Activated naive CD8-positive, alpha-beta T cell treated with anti-CD3 and anti-CD28 coated beads, Interleukin-2, amount 10 ng/mL, durations not matched to agents 7 days and 5 days (primary cell): ENCODE measurements around the gene GPD2. TPM values are rescaled to one million over a fixed set of nuclear protein-coding genes. Genes with fewer than 3 reads are reported as not detected.

ENCODE experiments used
- ATAC-seq: fragments of 150-1000 bp; cut with Tn5 transposase; one replicate; pipeline ENCODE4 v1.10.0; 2021; ENCODE audit warnings: low read depth, moderate library complexity
- POLR2A ChIA-PET: fragments of 350-600 bp; sonication (Branson Sonifier 250); formaldehyde crosslinking; loops from one replicate; lab custom pipeline; 2021; ENCODE audit warnings: antibody characterized with exemption; lab: Charles Lee
- DNase-seq: peaks from one replicate; pipeline ENCODE4 v3.0.0; 2021
- H3K27ac Mint-ChIP-seq: one replicate; pipeline ENCODE4 v1.8.0; 2022; ENCODE audit warnings: mild to moderate bottlenecking, mixed read lengths
- H3K27me3 Mint-ChIP-seq: one replicate; pipeline ENCODE4 v1.8.0; 2022; ENCODE audit warnings: mild to moderate bottlenecking, moderate library complexity, mixed read lengths
- H3K36me3 Mint-ChIP-seq: one replicate; pipeline ENCODE4 v1.8.0; 2021; ENCODE audit warnings: mild to moderate bottlenecking, mixed read lengths
- H3K4me1 Mint-ChIP-seq: one replicate; pipeline ENCODE4 v1.8.0; 2021; ENCODE audit warnings: mixed read lengths
- H3K4me3 Mint-ChIP-seq: one replicate; pipeline ENCODE4 v1.8.0; 2022; ENCODE audit warnings: mild to moderate bottlenecking, moderate library complexity, mixed read lengths
- H3K9me3 Mint-ChIP-seq: one replicate; pipeline ENCODE4 v1.8.0; 2021; ENCODE audit warnings: mixed read lengths
- total RNA-seq, 2 experiments: library from RNA; stranded (reverse); gene quantifications; one replicate each; pipeline ENCODE4 v1.2.3, GENCODE V29; 2021

Gene GPD2
- total RNA-seq, 2 experiments from 2014 or later, result 16.8 to 19.8 TPM

- H3K27me3 Mint-ChIP-seq, result no peaks in the 10 kb centered on the region
- no peak overlapping the region for H3K27ac Mint-ChIP-seq
- POLR2A ChIA-PET, result no interaction called here
- no peaks in the 10 kb centered on the region for H3K9me3 Mint-ChIP-seq
- DNase-seq, result no peak
- ATAC-seq, result no peak
- H3K36me3 Mint-ChIP-seq, result peaks cover 16% of the 10 kb centered on the region
- no peak overlapping the region for H3K4me3 Mint-ChIP-seq
- H3K4me1 Mint-ChIP-seq, result peaks cover 7% of the 10 kb centered on the region
These were observed 100.4 kb downstream of the GPD2 start for GRCh38 chr2:156536534-156536933.

GRCh38 chr2:156537141-156537540, 101.0 kb downstream of the GPD2 start:
- Mint-ChIP-seq H3K4me1 (peaks cover 7% of the 10 kb centered on the region), H3K36me3 (peaks cover 16% of the 10 kb centered on the region), H3K27me3 (no peaks in the 10 kb centered on the region), H3K27ac (no peak overlapping the region), H3K9me3 (no peaks in the 10 kb centered on the region), H3K4me3 (no peak overlapping the region)
- POLR2A ChIA-PET, result no interaction called here
- DNase-seq (no peak), ATAC-seq (no peak)

GRCh38 chr2:156538083-156538504, 101.9 kb downstream of the GPD2 start:
- Mint-ChIP-seq H3K9me3 (no peaks in the 10 kb centered on the region), H3K36me3 (peaks cover 20% of the 10 kb centered on the region), H3K27ac (no peak overlapping the region), H3K27me3 (no peaks in the 10 kb centered on the region), H3K4me1 (peaks cover 7% of the 10 kb centered on the region), H3K4me3 (no peak overlapping the region)
- ATAC-seq (no peak), DNase-seq (no peak)
- POLR2A ChIA-PET, result no interaction called here

GRCh38 chr2:156539086-156539860, 103.1 kb downstream of the GPD2 start:
- no peaks in the 10 kb centered on the region for H3K9me3 Mint-ChIP-seq
- H3K36me3 Mint-ChIP-seq, result peaks cover 20% of the 10 kb centered on the region
- DNase-seq (no peak), ATAC-seq (no peak)
- no peaks in the 10 kb centered on the region for H3K27me3 Mint-ChIP-seq
- no peak overlapping the region for H3K4me3 Mint-ChIP-seq
- H3K4me1 Mint-ChIP-seq, result peaks cover 7% of the 10 kb centered on the region
- H3K27ac Mint-ChIP-seq, result no peak overlapping the region
- POLR2A ChIA-PET, result no interaction called here

GRCh38 chr2:156540706-156541105, 104.5 kb downstream of the GPD2 start:
- no peak overlapping the region for H3K4me3 Mint-ChIP-seq
- H3K27ac Mint-ChIP-seq, result no peak overlapping the region
- POLR2A ChIA-PET, result no interaction called here
- peaks cover 22% of the 10 kb centered on the region for H3K36me3 Mint-ChIP-seq
- DNase-seq (no peak), ATAC-seq (no peak)
- no peaks in the 10 kb centered on the region for H3K9me3 Mint-ChIP-seq
- no peaks in the 10 kb centered on the region for H3K27me3 Mint-ChIP-seq
- peaks cover 7% of the 10 kb centered on the region for H3K4me1 Mint-ChIP-seq

- DNase-seq, result no peak
- no peak for ATAC-seq
- Mint-ChIP-seq H3K27me3 (no peaks in the 10 kb centered on the region), H3K4me3 (no peak overlapping the region), H3K27ac (no peak overlapping the region), H3K4me1 (peaks cover 7% of the 10 kb centered on the region), H3K9me3 (no peaks in the 10 kb centered on the region), H3K36me3 (peaks cover 22% of the 10 kb centered on the region)
- POLR2A ChIA-PET, result no interaction called here
These were observed 105.0 kb downstream of the GPD2 start for GRCh38 chr2:156541229-156541628.

GRCh38 chr2:156541706-156542105, 105.5 kb downstream of the GPD2 start:
- POLR2A ChIA-PET, result no interaction called here
- peaks cover 6% of the 10 kb centered on the region for H3K4me1 Mint-ChIP-seq
- H3K36me3 Mint-ChIP-seq, result peaks cover 22% of the 10 kb centered on the region
- no peak overlapping the region for H3K4me3 Mint-ChIP-seq
- no peak overlapping the region for H3K27ac Mint-ChIP-seq
- DNase-seq (no peak), ATAC-seq (no peak)
- no peaks in the 10 kb centered on the region for H3K27me3 Mint-ChIP-seq
- H3K9me3 Mint-ChIP-seq, result no peaks in the 10 kb centered on the region

GRCh38 chr2:156548413-156548812, 112.2 kb downstream of the GPD2 start:
- Mint-ChIP-seq H3K27ac (no peak overlapping the region), H3K9me3 (no peaks in the 10 kb centered on the region), H3K4me1 (no peaks in the 10 kb centered on the region), H3K27me3 (no peaks in the 10 kb centered on the region), H3K36me3 (peaks cover 9% of the 10 kb centered on the region), H3K4me3 (no peak overlapping the region)
- no peak for ATAC-seq
- DNase-seq, result no peak
- POLR2A ChIA-PET, result no interaction called here

GRCh38 chr2:156553714-156554442, 117.7 kb downstream of the GPD2 start:
- Mint-ChIP-seq H3K4me3 (no peak overlapping the region), H3K4me1 (no peaks in the 10 kb centered on the region), H3K36me3 (peaks cover 15% of the 10 kb centered on the region), H3K27me3 (no peaks in the 10 kb centered on the region), H3K9me3 (no peaks in the 10 kb centered on the region), H3K27ac (no peak overlapping the region)
- POLR2A ChIA-PET, result no interaction called here
- no peak for DNase-seq
- ATAC-seq, result no peak

- POLR2A ChIA-PET, result no interaction called here
These were observed 125.1 kb downstream of the GPD2 start for GRCh38 chr2:156561326-156561725.

GRCh38 chr2:156562124-156562523, 125.9 kb downstream of the GPD2 start:
- POLR2A ChIA-PET, result interaction anchor here (0.6 kb wide), 1 partner anchor 1330 kb away, joined by 8 read pairs; no protein-coding TSS in a partner anchor
- no peaks in the 10 kb centered on the region for H3K4me1 Mint-ChIP-seq
- DNase-seq, result no peak
- no peak overlapping the region for H3K4me3 Mint-ChIP-seq
- no peak for ATAC-seq
- H3K9me3 Mint-ChIP-seq, result no peaks in the 10 kb centered on the region
- no peaks in the 10 kb centered on the region for H3K27me3 Mint-ChIP-seq
- no peak overlapping the region for H3K27ac Mint-ChIP-seq
- H3K36me3 Mint-ChIP-seq, result peaks cover 17% of the 10 kb centered on the region

More at GRCh38 chr2:156561326-156561725, 125.1 kb downstream of the GPD2 start:
- H3K9me3 Mint-ChIP-seq, result no peaks in the 10 kb centered on the region
- ATAC-seq, result no peak
- peaks cover 17% of the 10 kb centered on the region for H3K36me3 Mint-ChIP-seq
- H3K27me3 Mint-ChIP-seq, result no peaks in the 10 kb centered on the region
- no peak for DNase-seq
- H3K27ac Mint-ChIP-seq, result no peak overlapping the region
- H3K4me3 Mint-ChIP-seq, result no peak overlapping the region
- no peaks in the 10 kb centered on the region for H3K4me1 Mint-ChIP-seq

- Mint-ChIP-seq H3K27me3 (no peaks in the 10 kb centered on the region), H3K4me3 (no peak overlapping the region), H3K9me3 (no peaks in the 10 kb centered on the region), H3K27ac (no peak overlapping the region), H3K36me3 (peaks cover 4% of the 10 kb centered on the region), H3K4me1 (no peaks in the 10 kb centered on the region)
- ATAC-seq (no peak), DNase-seq (no peak)
- POLR2A ChIA-PET, result no interaction called here
These were observed 128.0 kb downstream of the GPD2 start for GRCh38 chr2:156563994-156564753.

- peaks cover 4% of the 10 kb centered on the region for H3K36me3 Mint-ChIP-seq
- ATAC-seq (no peak), DNase-seq (no peak)
- H3K27me3 Mint-ChIP-seq, result no peaks in the 10 kb centered on the region
- H3K4me3 Mint-ChIP-seq, result no peak overlapping the region
- POLR2A ChIA-PET, result no interaction called here
- no peak overlapping the region for H3K27ac Mint-ChIP-seq
- no peaks in the 10 kb centered on the region for H3K9me3 Mint-ChIP-seq
- no peaks in the 10 kb centered on the region for H3K4me1 Mint-ChIP-seq
These were observed 129.0 kb downstream of the GPD2 start for GRCh38 chr2:156565066-156565710.
